ENCODE results near the gene OR10D3. TPM values are rescaled to one million over a fixed set of nuclear protein-coding genes. Genes with fewer than 3 reads are reported as not detected.

OR10D3 gene
- total and polyA plus RNA-seq, 2 of the 13 experiments (the other 11 are each of a cell fraction or from before 2014, with no cell fraction given), result not detected

- H3K4me3 ChIP-seq (replicated peaks in 1 of 3; ENCODE audit: insufficient read depth in 1 of 3, low read depth in 2 of 3, low read length in 3 of 3), result no peak overlapping the region
- H3K9ac ChIP-seq (ENCODE audit: insufficient read depth, low read depth, low read length), result no peak overlapping the region
- H3K9me3 ChIP-seq (ENCODE audit: low read length), result no peaks in the 10 kb centered on the region
- no peak for TF ChIP-seq ZFY (CRISPR knock-in tag; IDR thresholded peaks at IDR 0.05)
- no peak for TF ChIP-seq ZFP36L2 (CRISPR knock-in tag; IDR thresholded peaks at IDR 0.05)
- TF ChIP-seq ZNF644 (CRISPR knock-in tag; IDR thresholded peaks at IDR 0.05; ENCODE audit: low read depth), result no peak
- TF ChIP-seq ZNF513 (CRISPR knock-in tag; conservative IDR thresholded peaks at IDR 0.05), result no peak
- no peak for TF ChIP-seq MAFK (conservative IDR thresholded peaks at IDR 0.05 in 1 of 2, IDR thresholded peaks at IDR 0.05 in 1 of 2; ENCODE audit: low read length in 2 of 2)
- no peak for TF ChIP-seq EP300 (IDR thresholded peaks at IDR 0.05; ENCODE audit: low read depth in 2 of 2, low read length in 2 of 2)
- no peak for TF ChIP-seq EP300 (CRISPR knock-in tag; IDR thresholded peaks at IDR 0.05; ENCODE audit: borderline replicate concordance)
- no peak for TF ChIP-seq LBX2 (CRISPR knock-in tag; IDR thresholded peaks at IDR 0.05; ENCODE audit: borderline replicate concordance)
- TF ChIP-seq SNRNP70 (IDR thresholded peaks at IDR 0.05; ENCODE audit: low read depth, low read length), result no peak
- no peak for TF ChIP-seq GABPB1 (CRISPR knock-in tag; IDR thresholded peaks at IDR 0.05)
- TF ChIP-seq ZKSCAN8 (CRISPR knock-in tag; IDR thresholded peaks at IDR 0.05; ENCODE audit: borderline replicate concordance), result no peak
- no peak for TF ChIP-seq IKZF5 (CRISPR knock-in tag; IDR thresholded peaks at IDR 0.05)
- no peak for TF ChIP-seq ZNF616 (CRISPR knock-in tag; IDR thresholded peaks at IDR 0.05; ENCODE audit: low read depth)
- no peak for TF ChIP-seq ERF (CRISPR knock-in tag; IDR thresholded peaks at IDR 0.05)
- no peak for TF ChIP-seq ATF2 (CRISPR knock-in tag; IDR thresholded peaks at IDR 0.05)
- no peak for TF ChIP-seq ZNF280D (CRISPR knock-in tag; IDR thresholded peaks at IDR 0.05)
- ATAC-seq (no peak), DNase-seq (ENCODE audit: low spot score) (no peak), FAIRE-seq (no peak)
- H3K27me3 ChIP-seq (ENCODE audit: control insufficient read depth in 1 of 2, insufficient read depth in 2 of 2, low read length in 2 of 2), result no peaks in the 10 kb centered on the region; a peak in 1 of 5 replicates
- no peak overlapping the region for H2AFZ ChIP-seq (ENCODE audit: low read length)
- H3K36me3 ChIP-seq (replicated peaks in 1 of 2; ENCODE audit: control insufficient read depth in 1 of 2, insufficient read depth in 2 of 2, low read length in 2 of 2), result no peaks in the 10 kb centered on the region
- no peaks in the 10 kb centered on the region for H3K79me2 ChIP-seq (ENCODE audit: insufficient read depth, low read length)
- no peak overlapping the region for H3K4me2 ChIP-seq (ENCODE audit: low read depth, low read length)
- in situ Hi-C loops (cut with HindIII; ENCODE audit: extremely low pct_ligation_motif_present, low pct_unique_long_range_greater_than_20kb), result no loop called here
- BruUV-seq (replicated peaks), result no TSS peak
- intact Hi-C loops (cut with micrococcal nuclease; ENCODE audit: unreplicated experiment), result no loop called here
- ChIA-PET CTCF (ENCODE audit: low intra/inter-chr PET ratio, low total read pairs) (no interaction called here), POLR2A (no interaction called here)
- H3K4me1 ChIP-seq (ENCODE audit: insufficient read depth, low read length), result no peaks in the 10 kb centered on the region
- no peak overlapping the region for H3K27ac ChIP-seq (ENCODE audit: extremely low read length, insufficient read depth, low read length)
- no peaks in the 10 kb centered on the region for H4K20me1 ChIP-seq (ENCODE audit: insufficient read depth, low read length)
Measured at GRCh38 chr11:124219126-124219525, 36.0 kb downstream of the OR10D3 start.

Data from HepG2 (cell line).